Hindlimb muscle (tissue), 1 donor: Measurements from ENCODE around the gene PCDH9. TPM values are rescaled to one million over a fixed set of nuclear protein-coding genes. Genes with fewer than 3 reads are reported as not detected.
A peak's percentile ranks its signal among the peaks of the same experiment; 100 is the strongest.

Experiments
- DNase-seq: peaks from one replicate; pipeline ENCODE4 v3.0.0-alpha.2; 2013
- polyA plus RNA-seq: library from polyadenylated mRNA; unstranded; fragments of 120-200 nt; gene quantifications from one replicate; pipeline ENCODE4 v1.2.1, GENCODE V29; 2013; ENCODE audit not compliant: insufficient read length

Gene PCDH9
- polyA plus RNA-seq = 2.0 TPM

DNA sequence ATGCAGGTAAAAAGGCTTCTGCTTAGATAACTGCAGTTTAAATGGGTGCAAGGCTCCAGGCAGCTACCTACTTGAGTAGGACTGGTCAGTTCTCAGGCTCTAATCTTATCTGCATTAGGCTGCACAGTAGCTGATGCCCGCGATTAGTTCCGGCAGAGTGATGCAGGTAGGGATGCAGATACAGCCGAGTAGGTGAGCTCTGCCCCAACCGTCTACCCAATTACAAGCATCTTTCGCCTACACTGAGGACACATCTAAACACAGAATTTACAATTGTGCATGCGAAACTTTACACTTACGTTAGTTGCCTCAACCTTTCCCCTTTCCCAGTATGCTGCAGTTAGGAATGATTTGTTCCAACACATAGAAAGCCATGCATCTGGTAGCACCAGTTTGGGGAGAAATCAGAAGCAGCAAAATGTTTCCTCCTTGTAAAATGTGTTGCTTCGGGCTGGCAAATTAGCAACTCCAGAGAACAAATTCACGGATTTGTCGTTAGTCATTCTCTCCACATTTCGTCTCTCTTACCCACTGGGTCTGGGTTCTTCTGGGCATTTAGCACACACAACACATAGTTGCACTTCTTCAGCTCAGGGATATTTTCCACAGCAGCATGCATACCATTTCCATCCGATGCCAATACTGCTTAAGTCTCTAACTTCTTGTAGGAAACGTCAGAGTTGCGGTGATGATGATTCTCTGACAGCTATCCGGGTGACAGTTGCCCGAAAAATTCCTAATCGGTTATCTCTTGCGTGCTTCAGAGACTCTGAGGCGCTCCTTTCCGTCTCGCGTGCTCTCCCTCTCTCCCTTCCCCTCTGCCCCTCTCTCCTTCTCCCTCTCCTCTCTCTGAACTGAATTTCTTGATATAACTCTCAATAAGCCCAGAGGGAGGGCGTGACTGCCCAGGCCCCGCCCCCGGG is at the start of gene PCDH9:
Gene PCDH9, minus strand, starts transcription at position 856 of the 923 bp plus-strand sequence. CDS start 1,896 bp downstream, outside the sequence.
- no peak for DNase-seq

- DNase-seq = no peak
Measured at GRCh38 chr13:67278235-67278634, 48.1 kb upstream of the PCDH9 start.

- DNase-seq = no peak
Measured at GRCh38 chr13:67277581-67277980, 47.4 kb upstream of the PCDH9 start.

DNA sequence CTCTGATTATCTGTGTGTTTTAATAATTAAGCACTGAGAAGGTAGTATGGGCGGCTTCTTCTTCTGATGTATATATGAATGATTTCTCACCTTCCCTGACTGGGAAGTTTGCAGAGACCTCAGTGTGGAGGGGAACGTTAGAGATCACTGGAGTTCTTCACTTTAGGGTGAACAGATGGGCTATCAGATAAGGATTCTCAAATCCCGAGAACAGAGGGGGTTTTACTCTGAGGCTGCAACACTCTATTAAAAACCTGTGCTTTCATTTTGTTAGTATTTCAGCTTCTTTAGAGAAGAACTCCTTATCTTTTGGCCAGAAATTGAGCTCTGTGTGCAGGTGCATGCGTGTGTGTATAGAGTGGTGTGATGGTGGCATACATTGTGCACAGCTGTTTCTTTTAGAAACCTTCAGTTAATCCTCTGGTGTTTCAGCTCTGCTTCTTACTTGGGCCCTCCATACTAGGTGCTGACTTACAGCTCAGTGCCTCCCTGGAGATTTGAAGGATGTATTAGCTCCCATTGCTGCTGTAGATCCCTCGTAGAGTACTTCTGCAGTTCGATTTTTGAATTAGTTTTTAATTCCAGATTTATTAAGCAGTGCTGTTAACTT is 45.3 kb upstream of the PCDH9 start:
- no peak for DNase-seq

DNA sequence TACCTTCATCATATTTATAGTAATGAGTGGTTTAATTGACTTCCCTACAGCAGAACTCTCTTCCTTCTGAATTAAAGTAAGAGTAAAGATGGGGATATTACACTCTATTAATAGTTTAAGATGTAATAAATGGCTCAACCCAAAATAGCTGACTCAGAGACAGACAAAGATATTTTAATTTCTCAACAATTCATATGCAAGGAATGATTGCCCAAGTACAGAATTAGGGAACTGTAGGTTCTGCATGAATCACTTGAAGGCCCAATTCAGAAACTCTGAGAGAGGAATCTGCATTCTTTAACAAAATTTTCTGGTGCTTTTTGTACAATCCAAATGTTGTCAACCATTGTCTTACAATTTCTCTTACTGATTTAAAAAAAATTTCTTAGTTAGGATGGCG is 42.9 kb upstream of the PCDH9 start:
- DNase-seq = no peak

DNA sequence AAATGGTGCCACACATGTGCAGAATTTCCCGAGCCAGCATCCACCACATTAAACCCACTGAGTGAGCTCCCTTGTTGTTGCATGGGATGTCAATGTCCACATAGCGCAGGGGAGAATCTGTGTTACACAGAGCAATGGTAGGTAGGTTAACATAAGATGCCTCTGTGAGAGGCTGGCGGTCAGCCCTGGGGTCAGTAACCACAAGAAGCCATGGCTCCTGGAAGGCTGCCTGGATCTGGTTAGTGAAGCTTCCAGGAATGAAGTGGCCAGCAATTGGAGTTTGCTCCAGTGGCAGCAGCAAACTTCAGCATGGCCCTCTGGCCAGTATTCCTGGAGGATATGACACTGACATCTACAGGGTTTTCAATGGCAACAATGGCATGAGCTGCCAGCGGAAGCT is 37.0 kb upstream of the PCDH9 start:
- no peak for DNase-seq

DNA sequence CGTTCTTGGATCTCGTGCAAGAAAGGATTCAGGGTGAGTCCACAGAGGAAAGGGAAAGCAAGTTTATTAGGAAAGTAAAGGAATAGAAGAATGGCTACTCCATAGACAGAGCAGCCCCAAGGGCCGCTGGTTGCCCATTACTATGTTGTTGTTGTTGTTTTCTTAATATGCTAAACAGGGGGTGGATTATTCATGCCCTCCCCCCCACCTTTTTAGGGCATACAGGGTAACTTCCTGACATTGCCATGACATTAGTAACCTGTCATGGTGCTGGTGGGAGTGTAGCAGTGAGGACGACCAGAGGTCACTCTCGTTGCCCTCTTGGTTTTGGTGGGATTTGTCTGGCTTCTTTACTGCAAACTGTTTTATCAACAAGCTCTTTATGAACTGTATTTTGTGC is 29.1 kb upstream of the PCDH9 start:
- no peak for DNase-seq

DNA sequence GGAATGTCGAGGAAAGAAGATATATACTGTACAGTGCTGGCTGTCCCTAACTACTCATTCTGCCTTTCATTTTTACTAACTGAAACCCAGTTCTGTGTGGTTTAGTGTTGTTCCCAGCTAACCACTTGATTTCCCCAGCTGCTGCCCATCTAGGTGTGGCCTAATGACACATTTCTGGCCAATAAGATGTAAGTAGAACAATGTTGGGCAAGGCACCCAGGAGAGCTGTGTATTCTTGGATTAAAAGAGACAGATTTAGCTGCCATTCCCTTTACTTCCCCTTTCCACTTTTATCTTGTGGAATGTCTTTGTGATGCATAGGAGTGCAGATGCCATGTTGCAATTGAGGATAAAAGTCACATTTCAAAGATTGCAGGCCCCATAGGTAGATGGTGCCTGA is 28.3 kb upstream of the PCDH9 start:
- DNase-seq = no peak

DNA sequence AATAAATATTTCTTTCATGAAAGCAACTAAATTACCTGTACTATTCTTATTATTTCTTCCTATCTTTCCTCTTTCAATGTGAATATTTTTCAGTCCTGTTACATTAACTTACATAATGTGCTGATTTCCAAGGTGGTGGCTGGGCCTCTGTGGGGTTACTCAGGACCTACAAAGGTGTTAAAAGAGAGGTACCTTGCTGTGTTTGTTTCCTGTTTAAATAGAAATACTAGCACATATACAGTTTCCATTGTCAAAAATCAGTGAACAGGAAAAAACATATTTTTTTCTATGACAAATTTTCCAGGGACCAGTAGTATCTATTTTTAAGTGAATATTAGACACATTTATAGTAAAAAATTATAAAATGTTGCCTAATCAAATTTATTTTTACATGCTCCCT is 8.7 kb upstream of the PCDH9 start:
- no peak for DNase-seq

- DNase-seq = no peak
Measured at GRCh38 chr13:67238277-67238859, 8.2 kb upstream of the PCDH9 start.

DNA sequence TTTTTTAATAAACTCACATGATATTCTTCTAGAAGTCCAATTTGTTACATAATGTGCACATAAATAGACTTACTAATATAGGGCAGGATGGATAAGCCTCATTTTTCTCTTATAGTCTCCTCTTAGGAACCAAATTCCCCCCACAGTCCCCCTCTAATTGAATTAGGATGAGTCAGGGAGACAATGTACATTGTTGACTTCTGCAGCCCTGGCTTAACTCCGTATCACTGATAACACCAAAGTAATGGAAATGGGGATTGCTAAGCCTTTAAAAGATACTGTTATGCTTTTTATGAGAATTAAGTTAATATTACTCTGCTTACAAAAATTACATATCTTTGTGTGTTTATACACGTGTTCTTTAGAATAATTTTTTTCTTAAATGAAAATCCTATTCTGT is 5.1 kb upstream of the PCDH9 start:
- no peak for DNase-seq

DNA sequence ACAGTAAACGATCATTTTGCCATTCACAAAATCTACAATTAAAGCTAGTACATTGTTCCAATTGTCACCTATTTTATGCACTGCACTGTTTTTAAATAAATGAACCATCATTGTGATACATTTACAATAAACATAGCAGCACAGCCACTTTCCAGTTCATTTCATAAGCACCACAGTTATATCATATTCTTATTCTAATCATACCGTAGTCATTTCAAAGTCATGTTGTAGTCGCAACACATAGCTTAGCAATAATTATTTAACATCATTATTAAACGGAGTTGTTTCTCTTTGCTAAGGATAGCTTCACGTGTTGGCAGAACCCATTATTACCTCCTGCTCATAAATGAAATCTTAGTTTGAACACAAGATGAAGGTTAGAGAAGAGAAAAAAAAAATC is 2.2 kb upstream of the PCDH9 start:
- no peak for DNase-seq

GRCh38 chr13:67231289-67232000 is 1.3 kb upstream of the PCDH9 start:
- DNase-seq = no peak

DNA sequence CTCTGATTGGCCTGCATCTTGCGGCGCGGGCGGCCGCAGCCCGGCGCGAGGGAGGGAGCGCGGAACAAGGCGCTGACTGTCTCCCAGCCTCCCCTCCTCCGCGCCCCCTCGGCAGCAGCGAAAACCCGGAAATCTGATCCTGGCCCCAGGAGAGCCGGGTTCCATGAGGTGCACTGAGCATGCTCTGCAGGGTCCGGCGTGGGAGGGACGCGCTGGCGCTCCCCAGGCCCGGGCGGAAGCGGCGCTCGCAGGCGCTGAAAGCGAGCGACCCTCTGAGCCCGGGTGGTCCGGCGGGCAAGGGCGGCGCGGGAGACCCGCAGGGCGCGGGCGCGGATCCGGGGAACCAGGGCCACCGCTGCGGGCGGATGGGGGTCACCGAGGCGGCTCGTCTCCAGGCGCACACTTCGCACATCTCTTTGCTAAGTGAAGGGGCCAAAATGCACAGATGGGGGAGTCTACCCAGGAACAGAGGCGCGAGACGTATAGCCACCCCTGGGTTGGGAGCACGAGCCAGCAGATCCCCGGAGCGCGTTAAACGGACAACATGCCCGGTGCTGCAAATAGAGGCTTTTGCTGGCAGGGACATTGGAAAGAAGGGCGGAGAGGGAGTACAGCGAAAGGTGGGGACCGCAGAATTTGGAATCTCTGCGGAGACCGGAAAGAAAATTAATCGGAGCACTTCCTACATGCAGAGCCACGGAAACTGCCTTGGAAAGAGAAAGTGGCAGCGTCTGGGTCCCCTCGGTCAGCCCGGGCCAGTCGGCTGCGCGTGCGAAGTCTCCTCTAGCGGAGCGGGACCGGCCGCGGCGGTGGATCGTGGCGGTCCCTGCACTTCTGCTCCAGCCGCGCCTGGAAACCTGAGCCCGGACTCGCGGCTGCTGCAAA is 510 bp upstream of the PCDH9 start:
- peak; percentile 99 for DNase-seq

DNA sequence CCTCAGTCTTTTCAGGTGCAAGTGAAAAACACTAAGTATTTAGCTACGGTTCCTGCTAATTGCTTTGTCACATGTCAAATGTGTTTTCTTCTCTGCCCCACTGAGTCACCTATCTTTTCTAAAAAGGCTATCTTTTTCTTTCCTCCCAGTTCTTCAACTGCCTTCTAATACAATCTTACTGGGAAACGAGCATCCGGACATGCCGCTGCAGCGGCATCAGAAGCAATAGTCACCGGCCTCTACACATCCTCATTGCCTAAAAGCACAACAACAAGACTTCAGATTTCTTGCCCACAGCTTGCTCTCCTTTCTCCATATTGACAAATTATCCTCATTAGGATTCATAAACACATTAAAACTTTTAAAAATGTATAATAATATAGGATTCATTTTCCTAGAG is 1.2 kb downstream of the PCDH9 start:
- no peak for DNase-seq

DNA sequence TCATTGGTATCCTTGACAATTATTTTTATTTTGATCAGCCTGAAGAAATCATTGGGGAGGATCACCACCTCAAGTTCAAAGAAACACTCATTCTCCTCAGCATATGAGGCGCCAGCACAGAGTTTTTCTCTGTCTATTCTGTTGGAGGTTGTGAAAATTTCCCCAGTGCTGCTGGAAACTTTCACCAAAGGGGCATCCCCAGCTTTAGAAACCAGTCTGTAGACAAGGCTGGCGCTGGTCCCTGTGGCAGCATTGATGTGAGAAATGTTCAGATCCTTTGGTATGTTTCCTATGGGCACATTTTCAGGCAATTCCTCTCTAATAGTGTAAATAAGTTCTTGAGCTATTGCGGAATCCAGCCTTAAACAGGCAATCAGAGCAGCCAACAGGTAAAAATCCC is 2.1 kb downstream of the PCDH9 start:
- DNase-seq = no peak

GRCh38 chr13:67227131-67227983 is 2.8 kb downstream of the PCDH9 start:
- DNase-seq = no peak

DNA sequence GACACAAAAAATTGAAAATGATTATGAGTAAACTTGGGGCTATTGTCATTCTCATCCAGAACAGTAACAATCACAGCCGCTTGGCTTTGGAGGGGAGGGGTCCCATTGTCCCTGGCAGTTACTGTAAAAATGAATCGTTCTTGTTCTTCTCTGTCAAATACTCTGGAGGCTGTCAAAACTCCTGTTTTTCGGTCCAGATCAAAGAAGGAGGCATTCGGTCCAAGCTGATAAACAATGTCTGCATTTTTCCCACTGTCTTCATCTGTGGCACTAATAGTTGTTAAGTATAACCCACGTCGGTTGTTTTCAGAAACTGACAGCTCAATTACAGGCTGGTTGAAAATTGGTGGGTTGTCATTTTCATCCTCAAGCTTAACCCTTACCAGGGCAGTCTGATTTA is 3.4 kb downstream of the PCDH9 start:
- DNase-seq = no peak

GRCh38 chr13:67225252-67226159 is 4.6 kb downstream of the PCDH9 start:
- DNase-seq = no peak
